Esophagus squamous epithelium (tissue), 5 donors: Measurements from ENCODE around the gene PAAF1. TPM values are rescaled to one million over a fixed set of nuclear protein-coding genes. Genes with fewer than 3 reads are reported as not detected.

Source experiments
- DNase-seq: peaks from one replicate; lab custom pipeline; 2025; lab: John Stamatoyannopoulos, UW
- H3K27ac ChIP-seq, 4 donors: fragments of 200-600 bp; sonication (generic); one replicate each; pipeline ENCODE4 v1.5.1; 2016 to 2019; ENCODE audit warnings: mild to moderate bottlenecking in 1 of 4
- H3K27me3 ChIP-seq, 4 donors: fragments of 200-600 bp; sonication (generic); 1 replicate in 3 of 4; 2 replicates in 1 of 4; pipeline versions ENCODE4 v1.5.1 to v1.6.0; 2017 to 2021; ENCODE audit warnings: antibody characterized with exemption in 1 of 4
- H3K36me3 ChIP-seq, 3 donors: fragments of 200-600 bp; sonication (generic); one replicate each; pipeline ENCODE4 v1.5.1; 2016 to 2019
- H3K4me1 ChIP-seq, 3 donors: fragments of 200-600 bp; sonication (generic); one replicate each; pipeline ENCODE4 v1.5.1; 2017 to 2019
- H3K4me3 ChIP-seq, 4 donors: fragments of 200-600 bp; sonication (generic); 1 replicate in 3 of 4; 2 replicates in 1 of 4; pipeline ENCODE4 v1.5.1; 2016 to 2019; ENCODE audit warnings: mild to moderate bottlenecking in 2 of 4, moderate library complexity in 1 of 4
- H3K9me3 ChIP-seq, 3 donors: fragments of 200-600 bp; sonication (generic); one replicate each; pipeline ENCODE4 v1.5.1; 2016 to 2019
- POLR2A ChIP-seq, 4 donors: fragments of 450-650 bp; IDR thresholded peaks; one replicate each; pipeline ENCODE4 v1.6.1; 2017; ENCODE audit warnings: antibody characterized with exemption in 4 of 4, mild to moderate bottlenecking in 4 of 4, moderate library complexity in 3 of 4
- WGBS, 2 donors: methylation state at CpG; one replicate each; pipeline ENCODE4 v1.1.5; 2018; 5-methylcytosine and 5-hydroxymethylcytosine counted together
- intact Hi-C: fragments of 100-400 bp; cut with DNase I; formaldehyde crosslinking; loops from one replicate; pipeline ENCODE4 v1.15.0; 2022
- total RNA-seq, 4 donors: library from RNA; depleted of rRNA; stranded (reverse); fragments of >200 nt; gene quantifications; one replicate each; pipeline ENCODE4 v1.1.0, GENCODE V29; 2016
- TF ChIP-seq, protein P1 (sequence below), 6 experiments: fragments of 450-650 bp in 4 of 6; fragments of 200-600 bp in 2 of 6; sonication (generic) in 2 of 6; IDR thresholded peaks; one replicate each; pipeline ENCODE4 v1.5.1; 2016 to 2019; ENCODE audit warnings: antibody characterized with exemption in 6 of 6, mild to moderate bottlenecking in 4 of 6, moderate library complexity in 4 of 6
- donor health status: DM: yes; HTN: yes; CAD: no.

The PAAF1 gene
- total RNA-seq, 4 donors from 2014 or later, result 4.3 to 10.9 (median 8.3) TPM

DNA sequence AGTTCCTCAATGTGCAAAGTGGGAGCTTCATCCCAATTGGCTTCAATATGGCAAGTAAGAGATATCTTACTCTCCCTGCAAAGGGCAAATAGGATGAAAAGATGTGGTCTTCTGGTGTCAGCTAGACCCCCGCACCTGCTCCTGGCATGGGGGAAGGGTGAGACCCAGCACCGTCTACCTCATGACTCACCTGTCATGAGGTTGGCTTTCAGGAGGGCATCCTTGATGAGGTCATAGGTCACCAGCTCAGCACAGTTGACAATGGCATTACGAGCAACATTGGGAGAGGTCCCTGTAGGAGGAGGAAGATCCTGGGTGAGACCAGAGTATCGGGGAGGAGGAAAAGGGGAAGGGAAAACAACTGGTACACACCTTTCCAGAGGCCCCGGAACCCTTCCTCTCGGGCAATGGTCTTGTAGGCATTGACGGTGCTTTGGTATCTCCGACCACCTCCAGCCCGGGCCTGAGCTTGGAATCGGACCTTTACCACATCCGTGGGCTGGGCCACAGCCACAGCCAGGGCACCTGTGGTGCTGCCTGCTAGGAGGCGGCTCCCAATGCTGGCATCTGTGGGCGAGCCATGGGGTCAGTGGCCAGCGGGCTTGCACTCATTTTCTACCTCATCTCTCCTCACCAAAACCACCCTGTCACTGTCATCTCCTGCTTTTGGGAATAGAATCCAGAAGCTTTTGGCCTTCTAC is 99.8 kb downstream of the PAAF1 start:
- 85 to 87% methylated on average over 8 to 10 of the region's 14 CpGs for WGBS, 2 donors
- no peaks in the 10 kb centered on the region for H3K27me3 ChIP-seq
- TF ChIP-seq POLR2A (IDR thresholded peaks at IDR 0.05), result no peak
- TF ChIP-seq, protein P1, sequence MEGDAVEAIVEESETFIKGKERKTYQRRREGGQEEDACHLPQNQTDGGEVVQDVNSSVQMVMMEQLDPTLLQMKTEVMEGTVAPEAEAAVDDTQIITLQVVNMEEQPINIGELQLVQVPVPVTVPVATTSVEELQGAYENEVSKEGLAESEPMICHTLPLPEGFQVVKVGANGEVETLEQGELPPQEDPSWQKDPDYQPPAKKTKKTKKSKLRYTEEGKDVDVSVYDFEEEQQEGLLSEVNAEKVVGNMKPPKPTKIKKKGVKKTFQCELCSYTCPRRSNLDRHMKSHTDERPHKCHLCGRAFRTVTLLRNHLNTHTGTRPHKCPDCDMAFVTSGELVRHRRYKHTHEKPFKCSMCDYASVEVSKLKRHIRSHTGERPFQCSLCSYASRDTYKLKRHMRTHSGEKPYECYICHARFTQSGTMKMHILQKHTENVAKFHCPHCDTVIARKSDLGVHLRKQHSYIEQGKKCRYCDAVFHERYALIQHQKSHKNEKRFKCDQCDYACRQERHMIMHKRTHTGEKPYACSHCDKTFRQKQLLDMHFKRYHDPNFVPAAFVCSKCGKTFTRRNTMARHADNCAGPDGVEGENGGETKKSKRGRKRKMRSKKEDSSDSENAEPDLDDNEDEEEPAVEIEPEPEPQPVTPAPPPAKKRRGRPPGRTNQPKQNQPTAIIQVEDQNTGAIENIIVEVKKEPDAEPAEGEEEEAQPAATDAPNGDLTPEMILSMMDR (IDR thresholded peaks at IDR 0.05), result no peak
- intact Hi-C loops, result no loop called here
- no peak overlapping the region for H3K4me3 ChIP-seq
- DNase-seq, result no peak
- H3K36me3 ChIP-seq, result peaks cover 0 to 36% (median 0%) of the 10 kb centered on the region in 3 donors
- H3K9me3 ChIP-seq, result no peaks in the 10 kb centered on the region
- H3K27ac ChIP-seq, result peak overlapping the region in 1 of 4 donors; percentile 21
- H3K4me1 ChIP-seq, result peaks cover 7 to 56% (median 22%) of the 10 kb centered on the region in 3 donors

DNA sequence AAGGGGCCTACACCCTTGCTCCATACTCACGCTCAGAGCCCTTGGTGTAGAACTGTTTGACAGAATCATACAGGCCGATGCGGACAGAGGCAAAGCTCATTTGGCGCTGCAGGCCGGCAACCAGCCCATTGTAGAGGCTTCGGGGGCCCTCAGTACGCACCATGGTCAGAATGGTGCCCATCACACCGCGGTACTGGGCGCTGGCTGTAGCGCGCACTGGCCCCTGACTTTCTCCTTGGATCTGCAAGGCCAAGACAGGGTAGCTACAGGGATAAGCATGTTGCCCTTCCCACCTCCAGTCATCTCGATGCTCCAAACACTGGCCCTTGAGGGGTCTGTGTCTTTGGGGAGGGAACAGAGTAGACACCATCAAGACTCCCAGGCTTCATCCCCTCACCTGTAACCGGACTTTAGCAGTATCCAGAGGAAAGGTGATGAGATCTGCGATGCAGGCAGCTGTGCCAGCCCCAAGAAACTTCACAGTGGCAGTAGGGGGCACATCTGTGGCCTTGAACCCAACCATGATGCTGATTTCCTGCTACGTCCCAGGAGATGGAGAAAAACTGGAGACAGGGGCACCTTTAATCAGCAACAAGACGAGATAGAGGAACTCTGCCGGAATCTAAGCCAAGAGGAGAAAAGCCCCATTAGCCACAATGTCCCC is 101.2 kb downstream of the PAAF1 start:
- no peak overlapping the region for H3K4me3 ChIP-seq
- peaks cover 5 to 67% (median 28%) of the 10 kb centered on the region in 3 donors for H3K4me1 ChIP-seq
- no peak for TF ChIP-seq POLR2A (IDR thresholded peaks at IDR 0.05)
- TF ChIP-seq, protein P1 (IDR thresholded peaks at IDR 0.05), result no peak
- peaks cover 0 to 36% (median 0%) of the 10 kb centered on the region in 3 donors for H3K36me3 ChIP-seq
- H3K9me3 ChIP-seq, result no peaks in the 10 kb centered on the region
- no peaks in the 10 kb centered on the region for H3K27me3 ChIP-seq
- intact Hi-C loops, result no loop called here
- no peak overlapping the region for H3K27ac ChIP-seq
- no peak for DNase-seq
- WGBS, 2 donors, result 92 to 94% methylated on average over 6 to 17 of the region's 18 CpGs

DNA sequence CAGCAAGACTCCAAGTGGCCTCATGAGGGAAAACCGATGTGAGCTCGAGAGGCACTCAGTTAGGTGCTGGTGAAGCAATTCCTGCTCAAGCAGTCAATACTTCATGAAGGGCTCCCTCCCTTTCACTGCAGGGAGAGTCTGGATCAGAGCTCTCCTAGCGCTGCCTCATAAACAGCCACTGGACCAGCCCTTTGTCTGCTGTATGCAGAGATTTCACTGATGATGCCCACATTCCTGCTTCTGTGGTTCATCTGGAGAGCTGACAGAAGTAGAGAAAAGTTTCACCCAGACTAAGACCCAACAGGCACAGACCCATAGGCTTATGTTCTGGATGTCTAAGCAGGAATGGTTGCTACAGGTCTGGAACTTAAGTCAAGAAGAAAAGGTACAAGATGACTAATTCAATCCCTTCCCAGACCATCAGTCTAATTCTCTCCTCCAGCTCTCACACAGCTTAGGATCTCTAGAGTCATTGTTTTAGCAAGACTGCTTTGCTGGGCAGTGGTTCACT is 101.8 kb downstream of the PAAF1 start:
- 85 to 100% methylated on average over 2 of the region's 3 CpGs for WGBS, 2 donors
- DNase-seq, result no peak
- no peaks in the 10 kb centered on the region for H3K27me3 ChIP-seq
- peaks cover 0 to 36% (median 0%) of the 10 kb centered on the region in 3 donors for H3K36me3 ChIP-seq
- peaks cover 8 to 67% (median 24%) of the 10 kb centered on the region in 3 donors for H3K4me1 ChIP-seq
- intact Hi-C loops, result no loop called here
- H3K4me3 ChIP-seq, result no peak overlapping the region
- TF ChIP-seq, protein P1 (IDR thresholded peaks at IDR 0.05), result no peak
- TF ChIP-seq POLR2A (IDR thresholded peaks at IDR 0.05), result no peak
- H3K9me3 ChIP-seq, result no peaks in the 10 kb centered on the region
- H3K27ac ChIP-seq, result no peak overlapping the region

DNA sequence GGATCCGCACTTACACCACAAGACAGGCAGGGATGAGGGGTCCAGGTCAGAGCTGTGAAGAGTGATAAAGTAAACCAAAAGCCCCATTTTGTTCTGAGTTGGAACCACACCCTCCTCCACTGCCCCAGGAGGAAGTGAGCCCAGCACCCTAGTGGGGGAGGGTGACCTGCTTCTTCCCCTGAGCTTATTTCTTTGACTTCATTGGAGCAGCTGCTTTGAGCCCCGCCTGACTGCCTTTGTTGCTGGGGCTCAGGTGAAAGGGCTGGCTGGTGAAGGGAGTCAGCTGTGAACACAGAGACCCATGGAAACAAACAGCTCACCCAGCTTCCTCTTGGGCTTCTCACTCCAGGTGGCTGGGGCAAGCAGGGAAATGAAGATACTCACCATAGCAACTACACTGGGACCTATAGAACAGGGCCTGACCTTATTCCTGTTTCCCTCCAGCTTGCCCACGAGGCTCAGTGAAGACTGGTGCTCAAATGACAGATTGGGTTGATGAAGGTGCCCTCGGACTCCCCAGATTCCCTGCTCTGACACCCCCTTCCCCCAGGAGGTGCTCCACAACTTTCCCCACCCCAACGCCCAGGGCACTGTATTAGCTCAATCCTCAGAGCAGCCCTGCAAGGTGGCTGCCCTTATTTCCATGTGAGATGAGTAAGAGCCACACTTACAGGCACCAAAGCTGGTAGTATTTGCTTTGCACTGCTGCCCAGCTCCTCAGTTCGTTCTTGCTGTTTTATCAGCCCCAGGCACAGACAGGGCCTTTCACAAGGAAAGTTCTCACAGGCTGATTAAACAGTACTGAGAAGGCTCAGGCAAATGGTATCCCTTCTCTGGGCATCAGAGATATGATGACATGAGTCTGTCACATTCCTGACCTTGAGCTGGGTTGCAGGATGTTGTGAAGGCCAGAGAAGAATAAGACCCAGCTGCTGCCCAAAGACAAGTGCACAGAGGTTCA is 103.5 kb downstream of the PAAF1 start:
- Histone ChIP-seq H3K9me3 (no peaks in the 10 kb centered on the region), H3K4me1 (peaks cover 6 to 68% (median 22%) of the 10 kb centered on the region in 3 donors), H3K27ac (peak overlapping the region; percentile 64 to 93 (median 84)), H3K4me3 (peak overlapping the region in 2 of 4 donors; percentile 54 to 72), H3K36me3 (peaks cover 0 to 32% (median 0%) of the 10 kb centered on the region in 3 donors), H3K27me3 (no peaks in the 10 kb centered on the region)
- TF ChIP-seq POLR2A (IDR thresholded peaks at IDR 0.05), result peak in 1 of 4 donors; percentile 52
- TF ChIP-seq, protein P1 (IDR thresholded peaks at IDR 0.05), result peak in 1 of 6 experiments; percentile 6
- 53 to 60% methylated on average over 4 to 6 of the region's 6 CpGs for WGBS, 2 donors
- DNase-seq, result peak; percentile 24
- intact Hi-C loops, result no loop called here

Other genes starting within 250 kb of the PAAF1 start
- gene PLEKHB1, start 230.4 kb upstream of the PAAF1 start, total RNA-seq, result 1 to 10 TPM in 2 of 4 donors, under 1 TPM in 2; 0.22 to 5.6 (median 2.2) TPM
- gene RAB6A, start 115.9 kb upstream of the PAAF1 start, total RNA-seq, result 100 to 1,000 TPM; 115 to 234 (median 161) TPM
- 10 to 100 TPM in 3 of 4 donors, 1 to 10 TPM in 1; 9.2 to 23.5 (median 18.8) TPM for gene MRPL48, start 89.1 kb upstream of the PAAF1 start, total RNA-seq
- gene COA4, start 153 bp upstream of the PAAF1 start, total RNA-seq, result 10 to 100 TPM; 43.9 to 88.5 (median 64.9) TPM
- not detected for gene DNAJB13, start 74.0 kb downstream of the PAAF1 start, total RNA-seq
- 10 to 100 TPM in 1 of 4 donors, 1 to 10 TPM in 3; 4.0 to 26.7 (median 7.1) TPM for gene UCP2, start 105.8 kb downstream of the PAAF1 start, total RNA-seq
- gene UCP3, start 132.1 kb downstream of the PAAF1 start, total RNA-seq, result 1 to 10 TPM in 1 of 4 donors, under 1 TPM in 2, not detected in 1; 0.53 to 1.5 (median 0.92) TPM